DND-41 (cell line): ENCODE results near the gene MYOZ1.

Experiments used
- ATAC-seq: fragments of 200-7000 bp; cut with Tn5 transposase; 3 replicates; pipeline ENCODE4 v1.9.1; 2021; ENCODE audit warnings: low read depth; ENCODE audit not compliant: insufficient read depth
- DNase-seq: peaks from one replicate; pipeline ENCODE4 v3.0.0-alpha.2; 2020
- H2AFZ ChIP-seq: 2 replicates; pipeline ENCODE4 v1.6.0; 2012; ENCODE audit warnings: low read depth, low read length
- H3K27ac ChIP-seq: 2 replicates; pipeline ENCODE4 v1.5.1; 2012; ENCODE audit warnings: low read length, inconsistent platforms
- H3K27me3 ChIP-seq: fragments of 200-600 bp; sonication (generic); 2 replicates; pipeline ENCODE4 v1.6.0; 2012; ENCODE audit warnings: low read length, mild to moderate bottlenecking, inconsistent platforms; ENCODE audit not compliant: insufficient read depth, poor library complexity
- H3K36me3 ChIP-seq: 2 replicates; pipeline ENCODE4 v1.5.1; 2012; ENCODE audit warnings: low read length, inconsistent platforms; ENCODE audit not compliant: insufficient read depth
- H3K4me1 ChIP-seq: 2 replicates; pipeline ENCODE4 v1.5.1; 2012; ENCODE audit warnings: mild to moderate bottlenecking, low read length; ENCODE audit not compliant: insufficient read depth
- H3K4me2 ChIP-seq: 2 replicates; pipeline ENCODE4 v1.6.0; 2012; ENCODE audit warnings: mild to moderate bottlenecking, moderate library complexity, low read length, inconsistent platforms; ENCODE audit not compliant: insufficient read depth
- H3K4me3 ChIP-seq, 2 experiments: fragments of 200-600 bp in 1 of 2; shearing (Covaris generic) in 1 of 2; 2 replicates each; pipeline ENCODE4 v1.5.1; 2012 to 2016; ENCODE audit warnings: inconsistent platforms in 2 of 2, low read length in 2 of 2, mild to moderate bottlenecking in 2 of 2, low read depth in 1 of 2, moderate library complexity in 1 of 2
- H3K79me2 ChIP-seq: 2 replicates; pipeline ENCODE4 v1.6.0; 2012; ENCODE audit warnings: low read length, inconsistent platforms; ENCODE audit not compliant: insufficient read depth
- H3K9ac ChIP-seq: 2 replicates; pipeline ENCODE4 v1.6.0; 2012; ENCODE audit warnings: low read depth, mild to moderate bottlenecking, inconsistent platforms, low read length, moderate library complexity
- H3K9me3 ChIP-seq: 2 replicates; pipeline ENCODE4 v1.5.1; 2012; ENCODE audit warnings: low read length, moderate library complexity, mild to moderate bottlenecking, inconsistent platforms; ENCODE audit not compliant: insufficient read depth, severe bottlenecking
- H4K20me1 ChIP-seq: 2 replicates; pipeline ENCODE4 v1.6.0; 2012; ENCODE audit warnings: low read length; ENCODE audit not compliant: insufficient read depth
- EZH2 ChIP-seq: IDR thresholded peaks from 3 replicates; pipeline ENCODE4 v1.6.1; 2012; ENCODE audit warnings: borderline replicate concordance, low read depth, mild to moderate bottlenecking, moderate library complexity, low read length, inconsistent platforms; ENCODE audit not compliant: severe bottlenecking
- TF ChIP-seq, protein P1 (sequence below): IDR thresholded peaks from 2 replicates; pipeline ENCODE4 v1.5.1; 2012; ENCODE audit warnings: borderline replicate concordance, low read length, moderate library complexity, mild to moderate bottlenecking; ENCODE audit not compliant: poor library complexity, severe bottlenecking; ENCODE audit errors: extremely low read depth

MYOZ1 gene

DNA sequence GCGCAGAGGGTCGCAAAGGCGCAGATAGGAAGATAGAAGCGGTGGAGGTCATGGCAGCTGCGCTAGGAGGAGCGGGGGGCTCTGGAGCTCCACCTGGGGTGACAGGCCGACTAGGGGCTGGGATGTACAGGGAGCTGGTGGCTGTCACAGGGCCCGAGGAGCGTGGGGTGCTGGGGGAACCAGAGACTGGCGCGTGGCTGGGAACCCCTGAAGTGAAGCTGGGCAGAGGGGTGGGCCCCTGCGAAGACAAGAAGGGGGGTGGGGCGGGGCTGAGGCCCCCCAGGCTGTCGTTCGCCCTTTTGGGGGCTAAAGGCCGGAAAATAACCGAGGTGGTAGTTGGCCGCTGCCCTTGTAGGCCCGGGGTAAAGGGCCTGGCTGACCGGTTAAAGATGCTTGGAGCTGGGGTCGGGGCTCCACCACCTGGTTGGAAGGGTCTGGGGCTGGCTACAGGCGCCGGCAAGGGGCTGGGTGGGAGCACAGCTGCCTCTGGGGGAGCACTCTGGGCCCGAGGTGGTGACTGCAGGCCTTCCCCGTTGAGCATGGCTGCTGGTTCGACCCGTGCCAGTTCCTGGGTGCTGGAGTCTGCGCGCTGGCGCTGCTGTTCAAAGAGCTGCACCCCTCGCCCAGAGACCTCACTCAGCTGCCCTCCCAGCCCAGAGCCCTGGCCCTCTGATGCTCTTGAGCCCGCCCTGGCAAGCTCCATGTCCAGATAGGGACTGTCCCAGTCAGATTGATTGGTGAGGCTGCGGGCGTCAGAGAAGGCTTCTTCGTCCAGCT, 6.8 kb upstream of the MYOZ1 start:
- DNase-seq (no peak), ATAC-seq (no peak)
- H3K4me2 ChIP-seq = no peak overlapping the region
- H4K20me1 ChIP-seq = no peaks in the 10 kb centered on the region
- no peaks in the 10 kb centered on the region for H3K27me3 ChIP-seq
- no peak overlapping the region for H3K9ac ChIP-seq
- H3K4me3 ChIP-seq = no peak overlapping the region
- H3K4me1 ChIP-seq = no peaks in the 10 kb centered on the region
- no peaks in the 10 kb centered on the region for H3K79me2 ChIP-seq
- H2AFZ ChIP-seq = no peak overlapping the region
- TF ChIP-seq, protein P1, sequence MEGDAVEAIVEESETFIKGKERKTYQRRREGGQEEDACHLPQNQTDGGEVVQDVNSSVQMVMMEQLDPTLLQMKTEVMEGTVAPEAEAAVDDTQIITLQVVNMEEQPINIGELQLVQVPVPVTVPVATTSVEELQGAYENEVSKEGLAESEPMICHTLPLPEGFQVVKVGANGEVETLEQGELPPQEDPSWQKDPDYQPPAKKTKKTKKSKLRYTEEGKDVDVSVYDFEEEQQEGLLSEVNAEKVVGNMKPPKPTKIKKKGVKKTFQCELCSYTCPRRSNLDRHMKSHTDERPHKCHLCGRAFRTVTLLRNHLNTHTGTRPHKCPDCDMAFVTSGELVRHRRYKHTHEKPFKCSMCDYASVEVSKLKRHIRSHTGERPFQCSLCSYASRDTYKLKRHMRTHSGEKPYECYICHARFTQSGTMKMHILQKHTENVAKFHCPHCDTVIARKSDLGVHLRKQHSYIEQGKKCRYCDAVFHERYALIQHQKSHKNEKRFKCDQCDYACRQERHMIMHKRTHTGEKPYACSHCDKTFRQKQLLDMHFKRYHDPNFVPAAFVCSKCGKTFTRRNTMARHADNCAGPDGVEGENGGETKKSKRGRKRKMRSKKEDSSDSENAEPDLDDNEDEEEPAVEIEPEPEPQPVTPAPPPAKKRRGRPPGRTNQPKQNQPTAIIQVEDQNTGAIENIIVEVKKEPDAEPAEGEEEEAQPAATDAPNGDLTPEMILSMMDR = no peak
- no peak for TF ChIP-seq EZH2
- no peaks in the 10 kb centered on the region for H3K36me3 ChIP-seq
- H3K9me3 ChIP-seq = no peaks in the 10 kb centered on the region
- H3K27ac ChIP-seq = no peak overlapping the region

DNA sequence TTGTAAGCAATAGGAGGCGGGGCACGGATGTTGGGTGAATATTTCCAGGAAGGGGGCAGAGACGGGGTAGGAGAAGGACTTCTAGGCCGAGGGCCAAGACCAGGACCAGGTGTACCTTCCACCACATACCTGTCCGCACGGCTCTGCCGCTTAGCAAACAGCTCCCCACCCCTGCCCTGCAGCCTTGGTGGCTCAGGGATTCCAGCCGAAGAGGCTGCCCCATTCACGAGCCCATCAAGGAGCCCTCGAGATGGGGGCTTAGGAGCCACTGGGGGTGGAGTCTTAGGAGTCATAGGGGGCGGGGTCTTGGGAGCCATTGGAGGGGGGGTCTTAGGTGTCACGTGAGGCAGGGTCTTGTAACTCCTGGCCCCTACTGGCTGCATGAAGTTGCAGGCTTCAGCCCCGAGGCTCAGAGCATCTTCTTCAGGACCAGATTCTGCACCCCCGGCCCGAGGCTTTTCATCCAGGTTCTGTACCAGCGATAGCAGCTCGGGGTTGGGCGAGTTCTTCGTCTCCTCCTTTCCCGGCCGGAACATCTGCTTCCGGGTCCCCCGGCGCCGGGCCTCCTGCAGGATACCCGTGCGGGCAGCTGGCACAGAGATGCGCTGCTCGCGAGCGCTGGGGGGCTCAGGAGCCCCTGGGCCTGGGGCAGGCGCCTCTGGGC, 6.1 kb upstream of the MYOZ1 start:
- ATAC-seq = no peak
- Histone ChIP-seq H3K4me1 (no peaks in the 10 kb centered on the region), H3K9ac (no peak overlapping the region), H3K9me3 (no peaks in the 10 kb centered on the region), H3K27ac (no peak overlapping the region), H3K36me3 (no peaks in the 10 kb centered on the region), H4K20me1 (no peaks in the 10 kb centered on the region), H3K79me2 (no peaks in the 10 kb centered on the region), H2AFZ (no peak overlapping the region), H3K27me3 (no peaks in the 10 kb centered on the region), H3K4me3 (no peak overlapping the region), H3K4me2 (no peak overlapping the region)
- TF ChIP-seq EZH2 = no peak
- TF ChIP-seq, protein P1 = no peak
- no peak for DNase-seq

DNA sequence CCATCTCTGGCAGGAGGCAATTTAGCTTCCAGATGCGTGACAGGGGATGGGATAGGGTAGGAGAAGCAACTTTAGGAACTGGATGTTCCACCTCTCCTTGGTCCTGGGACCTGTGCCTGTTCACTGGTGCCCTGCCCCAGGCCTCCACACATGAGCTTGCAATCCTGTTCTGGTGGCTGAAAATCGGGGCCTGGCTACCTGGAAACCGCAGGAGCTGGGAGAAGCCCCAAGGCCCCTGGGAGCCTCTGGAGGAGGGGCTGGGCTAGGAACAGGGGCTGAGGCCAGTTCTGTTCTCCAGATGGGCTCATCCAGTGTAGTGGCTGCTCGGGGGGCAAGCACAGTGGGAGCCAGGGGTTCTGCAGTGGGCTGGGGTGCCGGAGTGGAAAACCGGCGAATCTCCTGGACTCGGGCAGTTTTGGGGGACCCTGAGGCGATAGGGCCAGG, 5.3 kb upstream of the MYOZ1 start:
- TF ChIP-seq, protein P1 = no peak
- TF ChIP-seq EZH2 = no peak
- no peaks in the 10 kb centered on the region for H3K36me3 ChIP-seq
- H3K27ac ChIP-seq = no peak overlapping the region
- no peaks in the 10 kb centered on the region for H3K9me3 ChIP-seq
- no peak overlapping the region for H3K9ac ChIP-seq
- DNase-seq (no peak), ATAC-seq (no peak)
- H3K4me2 ChIP-seq = no peak overlapping the region
- H3K27me3 ChIP-seq = no peaks in the 10 kb centered on the region
- no peak overlapping the region for H3K4me3 ChIP-seq
- no peaks in the 10 kb centered on the region for H3K79me2 ChIP-seq
- H4K20me1 ChIP-seq = no peaks in the 10 kb centered on the region
- no peaks in the 10 kb centered on the region for H3K4me1 ChIP-seq
- H2AFZ ChIP-seq = no peak overlapping the region
